H1 (cell line): ENCODE data around the gene UBE2V1. TPM values are rescaled to one million over a fixed set of nuclear protein-coding genes. Genes with fewer than 3 reads are reported as not detected.

ENCODE experiments used
- CTCF ChIA-PET: fragments of 300-600 bp; sonication (Branson Sonifier 250); formaldehyde crosslinking; loops from one replicate; lab custom pipeline; 2021; ENCODE audit not compliant: partially characterized antibody; lab: Charles Lee
- POLR2A ChIA-PET: fragments of 300-600 bp; sonication (Branson Sonifier 250); formaldehyde crosslinking; loops from one replicate; lab custom pipeline; 2021; ENCODE audit warnings: inconsistent platforms; ENCODE audit not compliant: partially characterized antibody; lab: Charles Lee
- DNase-seq, 2 experiments: peaks; one replicate each; pipeline versions ENCODE4 v3.0.0 to v3.0.0-alpha.2; 2010 to 2022; ENCODE audit warnings: low spot score in 2 of 2, low read depth in 1 of 2, mixed read lengths in 1 of 2
- FAIRE-seq: peaks from 2 replicates; lab custom pipeline; 2011; peaks lifted over from hg19 to GRCh38; lab: Jason Lieb, UNC
- H2AFZ ChIP-seq: 2 replicates; pipeline ENCODE4 v1.8.1; 2012; ENCODE audit warnings: low read length, inconsistent platforms
- H2AK5ac ChIP-seq: 2 replicates; pipeline ENCODE4 v1.6.1; 2013; ENCODE audit warnings: low read depth, low read length
- H2BK120ac ChIP-seq: replicated peaks from 2 replicates; pipeline ENCODE3; 2013; ENCODE audit warnings: low read depth, low read length, inconsistent platforms
- H2BK12ac ChIP-seq: 2 replicates; pipeline ENCODE4 v1.6.1; 2013; ENCODE audit warnings: low read depth, low read length
- H2BK15ac ChIP-seq: 2 replicates; pipeline ENCODE4 v1.6.1; 2013; ENCODE audit warnings: low read length
- H2BK20ac ChIP-seq: 2 replicates; pipeline ENCODE4 v1.6.1; 2013; ENCODE audit warnings: low read length
- H2BK5ac ChIP-seq: 2 replicates; pipeline ENCODE4 v1.6.1; 2013; ENCODE audit warnings: low read depth, low read length
- H3K14ac ChIP-seq: 2 replicates; pipeline ENCODE4 v1.6.1; 2013; ENCODE audit warnings: inconsistent platforms; ENCODE audit not compliant: insufficient read length
- H3K18ac ChIP-seq: 2 replicates; pipeline ENCODE4 v1.6.1; 2013; ENCODE audit warnings: low read length; ENCODE audit errors: extremely low read depth
- H3K23ac ChIP-seq: 2 replicates; pipeline ENCODE4 v1.6.1; 2013; ENCODE audit warnings: inconsistent platforms; ENCODE audit not compliant: insufficient read length
- H3K23me2 ChIP-seq: 2 replicates; pipeline ENCODE4 v1.6.1; 2013; ENCODE audit warnings: low read depth, low read length
- H3K27ac ChIP-seq: 2 replicates; pipeline ENCODE4 v1.6.1; 2011; ENCODE audit warnings: low read depth, low read length, inconsistent platforms
- H3K27me3 ChIP-seq, 4 experiments: replicated peaks in 1 of 4; 1 replicate in 1 of 4; 2 replicates in 3 of 4; pipeline versions ENCODE4 v1.6.1 to v1.8.1; 2011 to 2013; ENCODE audit warnings: low read length in 3 of 4, mild to moderate bottlenecking in 3 of 4, inconsistent platforms in 2 of 4, mixed read lengths in 2 of 4, moderate library complexity in 1 of 4; ENCODE audit not compliant: control insufficient read depth in 3 of 4, insufficient read depth in 3 of 4; ENCODE audit errors: extremely low read depth in 1 of 4
- H3K36me3 ChIP-seq, 4 experiments: 2 replicates each; pipeline versions ENCODE4 v1.6.1 to v1.8.1; 2011 to 2013; ENCODE audit warnings: mild to moderate bottlenecking in 4 of 4, low read length in 3 of 4, moderate library complexity in 2 of 4, control low read depth in 1 of 4, inconsistent platforms in 1 of 4; ENCODE audit not compliant: insufficient read depth in 4 of 4, control insufficient read depth in 2 of 4
- H3K4ac ChIP-seq: replicated peaks from 2 replicates; pipeline ENCODE3; 2013; ENCODE audit warnings: low read length, low read depth, mixed read lengths, inconsistent platforms; ENCODE audit not compliant: insufficient read length
- H3K4me1 ChIP-seq, 4 experiments: replicated peaks in 1 of 4; 1 replicate in 1 of 4; 2 replicates in 3 of 4; pipeline versions ENCODE4 v1.6.1 to v1.8.1; 2011 to 2013; ENCODE audit warnings: low read length in 3 of 4, inconsistent platforms in 2 of 4, mixed read lengths in 1 of 4; ENCODE audit not compliant: insufficient read depth in 4 of 4, control insufficient read depth in 3 of 4
- H3K4me2 ChIP-seq, 2 experiments: 2 replicates each; pipeline versions ENCODE4 v1.6.1 to v1.8.1; 2011 to 2013; ENCODE audit warnings: low read depth in 2 of 2, low read length in 2 of 2, control low read depth in 1 of 2, inconsistent platforms in 1 of 2, mild to moderate bottlenecking in 1 of 2; ENCODE audit not compliant: insufficient read depth in 1 of 2
- H3K4me3 ChIP-seq, 4 experiments: fragments of 200-600, 300-600 bp in 1 of 4; sonication (generic), shearing (Covaris generic), sonication (Bioruptor Twin) in 1 of 4; 2 replicates each; pipeline versions ENCODE4 v1.5.1 to v1.8.1; 2011 to 2016; ENCODE audit warnings: low read length in 4 of 4, low read depth in 3 of 4, control low read depth in 2 of 4, inconsistent platforms in 2 of 4, mild to moderate bottlenecking in 2 of 4, mixed read lengths in 1 of 4, moderate library complexity in 1 of 4; ENCODE audit not compliant: insufficient read depth in 2 of 4; ENCODE audit errors: extremely low read depth in 1 of 4
- H3K56ac ChIP-seq: replicated peaks from 2 replicates; pipeline ENCODE3; 2013; ENCODE audit warnings: low read depth, mild to moderate bottlenecking, mixed read lengths, low read length, inconsistent platforms; ENCODE audit not compliant: insufficient read length
- H3K79me1 ChIP-seq: 2 replicates; pipeline ENCODE4 v1.6.1; 2013; ENCODE audit warnings: low read depth, low read length, control low read depth
- H3K79me2 ChIP-seq, 2 experiments: 2 replicates each; pipeline versions ENCODE4 v1.6.1 to v1.8.1; 2012 to 2013; ENCODE audit warnings: low read length in 2 of 2, mild to moderate bottlenecking in 2 of 2, inconsistent platforms in 1 of 2; ENCODE audit not compliant: insufficient read depth in 2 of 2, control insufficient read depth in 1 of 2
- H3K9ac ChIP-seq, 4 experiments: replicated peaks in 1 of 4; 1 replicate in 1 of 4; 2 replicates in 3 of 4; pipeline versions ENCODE4 v1.6.1 to v1.8.1; 2011 to 2013; ENCODE audit warnings: low read depth in 3 of 4, low read length in 3 of 4, control low read depth in 2 of 4, mild to moderate bottlenecking in 2 of 4, moderate library complexity in 2 of 4, inconsistent platforms in 1 of 4; ENCODE audit errors: extremely low read depth in 1 of 4
- H3K9me3 ChIP-seq, 2 experiments: 2 replicates each; pipeline versions ENCODE4 v1.6.1 to v1.8.1; 2012 to 2013; ENCODE audit warnings: mild to moderate bottlenecking in 2 of 2, moderate library complexity in 2 of 2, control low read depth in 1 of 2, inconsistent platforms in 1 of 2, low read depth in 1 of 2, low read length in 1 of 2, mixed read lengths in 1 of 2; ENCODE audit not compliant: insufficient read depth in 2 of 2
- H4K20me1 ChIP-seq, 2 experiments: replicated peaks in 1 of 2; 2 replicates each; pipeline versions ENCODE3 to v1.8.1; 2011 to 2013; ENCODE audit warnings: inconsistent platforms in 2 of 2, low read length in 2 of 2, mild to moderate bottlenecking in 1 of 2; ENCODE audit not compliant: insufficient read depth in 2 of 2, control insufficient read depth in 1 of 2
- H4K5ac ChIP-seq: 2 replicates; pipeline ENCODE4 v1.6.1; 2013; ENCODE audit warnings: low read length, low read depth, mixed read lengths, inconsistent platforms; ENCODE audit not compliant: insufficient read length
- H4K8ac ChIP-seq: 2 replicates; pipeline ENCODE4 v1.8.0; 2013; ENCODE audit warnings: mild to moderate bottlenecking, moderate library complexity, low read length, inconsistent platforms; ENCODE audit not compliant: insufficient read depth; ENCODE audit errors: extremely low read depth
- H4K91ac ChIP-seq: replicated peaks from 2 replicates; pipeline ENCODE3; 2013; ENCODE audit warnings: low read length, mixed read lengths, inconsistent platforms; ENCODE audit not compliant: insufficient read length
- BACH1 ChIP-seq: IDR thresholded peaks from 2 replicates; pipeline ENCODE4 v1.6.1; 2012; ENCODE audit warnings: low read length, improper control_type of control experiment
- CHD1 ChIP-seq: IDR thresholded peaks from 2 replicates; pipeline ENCODE4 v1.6.1; 2012; ENCODE audit warnings: low read depth, low read length, improper control_type of control experiment
- KDM1A ChIP-seq: fragments of 200-600, 300-600 bp; sonication (generic); IDR thresholded peaks from 2 replicates; pipeline ENCODE4 v1.7.1; 2016; ENCODE audit warnings: mild to moderate bottlenecking, low read length, borderline replicate concordance
- KDM4A ChIP-seq: IDR thresholded peaks from one replicate; pipeline ENCODE4 v1.7.1; 2012; ENCODE audit warnings: low read depth, mild to moderate bottlenecking, moderate library complexity, low read length, inconsistent platforms; ENCODE audit not compliant: severe bottlenecking
- NRF1 ChIP-seq: IDR thresholded peaks from 2 replicates; pipeline ENCODE4 v1.6.1; 2011; ENCODE audit warnings: mild to moderate bottlenecking, low read depth, low read length, improper control_type of control experiment
- SP1 ChIP-seq: IDR thresholded peaks from 2 replicates; pipeline ENCODE4 v1.6.1; 2011; ENCODE audit warnings: low read depth, low read length
- SP2 ChIP-seq: IDR thresholded peaks from 2 replicates; pipeline ENCODE4 v1.6.1; 2012; ENCODE audit warnings: mild to moderate bottlenecking, low read length, inconsistent platforms
- SRF ChIP-seq: IDR thresholded peaks from 2 replicates; pipeline ENCODE4 v1.6.1; 2011; ENCODE audit warnings: mild to moderate bottlenecking, low read depth, low read length, moderate library complexity
- WGBS, 2 experiments: shearing (Covaris generic) in 1 of 2; methylation state at CpG; one replicate each; pipeline versions ENCODE4 v1.1.6 to v1.1.7; 2013 to 2015; ENCODE audit warnings: low lambda C conversion rate in 2 of 2, mixed read lengths in 2 of 2, inconsistent platforms in 1 of 2, low coverage in 1 of 2, missing lambda C conversion rate in 1 of 2; ENCODE audit not compliant: insufficient replicate concordance in 2 of 2, insufficient coverage in 1 of 2, insufficient read length in 1 of 2; ENCODE audit errors: extremely low coverage in 1 of 2, missing lambda C conversion rate in 1 of 2; 5-methylcytosine and 5-hydroxymethylcytosine counted together
- polyA plus RNA-seq, 7 experiments: library from polyadenylated mRNA; depleted of rRNA in 3 of 7; stranded (reverse) in 5 of 7; unstranded in 2 of 7; fragments of >200 nt in 5 of 7; fragments of 200-250 nt in 2 of 7; gene quantifications; 1 replicate in 5 of 7; 2 replicates in 1 of 7; 4 replicates in 1 of 7; pipeline versions ENCODE4 v1.2.1 to v1.2.3, GENCODE V29; 2011 to 2013; ENCODE audit warnings: missing spikeins in 2 of 7, mixed read lengths in 2 of 7
- total RNA-seq: library from RNA; stranded (reverse); fragmentation: NEBNext Ultra II Directional; extraction: Animal tissue kit (Norgen Biotek cat#: 25700); gene quantifications from 2 replicates; pipeline ENCODE4 v1.2.1, GENCODE V29; 2021
- TF ChIP-seq, protein P1 (sequence below): IDR thresholded peaks from 2 replicates; pipeline ENCODE4 v1.6.1; 2011; ENCODE audit warnings: low read depth, mild to moderate bottlenecking, low read length; ENCODE audit not compliant: insufficient read depth
- TF ChIP-seq, protein P2 (sequence below), 3 experiments: IDR thresholded peaks; 1 replicate in 2 of 3; 2 replicates in 1 of 3; pipeline versions ENCODE4 v1.5.1 to v1.6.1; 2011; ENCODE audit warnings: low read length in 3 of 3, mild to moderate bottlenecking in 3 of 3, inconsistent platforms in 2 of 3, low read depth in 1 of 3, moderate library complexity in 1 of 3; ENCODE audit not compliant: insufficient read depth in 1 of 3; ENCODE audit errors: control extremely low read depth in 1 of 3
- TF ChIP-seq, protein P3 (sequence below): IDR thresholded peaks from 2 replicates; pipeline ENCODE4 v1.6.1; 2012; ENCODE audit warnings: inconsistent platforms

Gene UBE2V1
- total and polyA plus RNA-seq, 2 of the 8 experiments (the other 6 are each of a cell fraction or from before 2014, with no cell fraction given) = 141 to 184 TPM

DNA sequence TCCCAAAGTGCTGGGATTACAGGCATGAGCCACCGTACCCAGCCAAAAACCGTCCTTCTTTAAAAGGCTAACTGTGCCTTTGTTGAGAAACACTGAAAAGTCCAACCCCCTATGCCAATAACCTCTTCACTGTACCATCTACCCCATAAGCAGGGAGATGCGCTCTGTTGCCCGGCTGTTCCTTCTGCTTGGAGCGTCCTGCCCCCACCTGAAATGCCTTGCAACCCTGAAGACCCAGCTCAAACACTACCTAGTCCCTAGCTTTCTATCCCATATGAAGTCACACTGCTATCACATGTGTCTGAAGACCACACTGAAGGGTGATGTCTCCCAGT lies 27.8 kb downstream of the UBE2V1 start:
- DNase-seq (no peak), FAIRE-seq (no peak)
- POLR2A ChIA-PET = interaction anchor here (0.6 to 5.9 kb wide), 5 partner anchors 9 to 106 kb away, joined by 3 to 31 read pairs (median 5); partner anchors contain the start of gene SNAI1
- no peak overlapping the region for H3K14ac ChIP-seq
- no peak overlapping the region for H3K4me3 ChIP-seq
- peaks cover 0 to 31% (median 5%) of the 10 kb centered on the region in 4 experiments; a peak in 6 of 8 replicates for H3K36me3 ChIP-seq
- H4K8ac ChIP-seq = no peak overlapping the region
- no peak overlapping the region for H3K56ac ChIP-seq
- no peaks in the 10 kb centered on the region for H3K9me3 ChIP-seq
- H3K4me1 ChIP-seq = peaks cover 0 to 13% (median 6%) of the 10 kb centered on the region in 4 experiments
- no peaks in the 10 kb centered on the region; a peak in 1 of 7 replicates for H3K27me3 ChIP-seq
- H2BK120ac ChIP-seq = no peak overlapping the region
- H4K5ac ChIP-seq = no peak overlapping the region
- H2AFZ ChIP-seq = no peak overlapping the region
- 0 out of 2 replicates have a peak overlapping the region, but pooled peaks have one; percentile 66 for H2BK5ac ChIP-seq
- peaks cover 6% of the 10 kb centered on the region; the same call in 1 of the 2 replicates for H3K79me1 ChIP-seq
- H3K23me2 ChIP-seq = no peaks in the 10 kb centered on the region; the same call in 1 of the 2 replicates
- H2AK5ac ChIP-seq = no peak overlapping the region; the same call in 1 of the 2 replicates
- H3K4ac ChIP-seq = no peak overlapping the region
- H3K9ac ChIP-seq = no peak overlapping the region
- 85% methylated on average over 5 of the region's 5 CpGs; no CpG with 5 or more reads in 1 of the 2 experiments for WGBS, 2 experiments
- no peak overlapping the region for H3K4me2 ChIP-seq
- no peak overlapping the region for H2BK12ac ChIP-seq
- H3K27ac ChIP-seq = no peak overlapping the region
- H4K91ac ChIP-seq = no peak overlapping the region
- H3K79me2 ChIP-seq = peaks cover 0 to 12% of the 10 kb centered on the region in 2 experiments; a peak in 3 of 4 replicates
- H2BK15ac ChIP-seq = no peak overlapping the region
- H4K20me1 ChIP-seq = peaks cover 4 to 12% of the 10 kb centered on the region in 2 experiments
- CTCF ChIA-PET = interaction anchor here (0.6 to 6.3 kb wide), 25 partner anchors 13 to 844 kb away, joined by 3 to 80 read pairs (median 5); partner anchors contain the start of gene PEDS1
- H2BK20ac ChIP-seq = no peak overlapping the region
- H3K18ac ChIP-seq = no peak overlapping the region
- H3K23ac ChIP-seq = no peak overlapping the region
- TF ChIP-seq CHD1 (no peak), NRF1 (no peak), SRF (no peak), KDM1A (no peak), BACH1 (no peak), KDM4A (no peak), SP2 (no peak), SP1 (no peak)
- TF ChIP-seq, protein P1, sequence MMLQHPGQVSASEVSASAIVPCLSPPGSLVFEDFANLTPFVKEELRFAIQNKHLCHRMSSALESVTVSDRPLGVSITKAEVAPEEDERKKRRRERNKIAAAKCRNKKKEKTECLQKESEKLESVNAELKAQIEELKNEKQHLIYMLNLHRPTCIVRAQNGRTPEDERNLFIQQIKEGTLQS = no peak
- TF ChIP-seq, protein P2, sequence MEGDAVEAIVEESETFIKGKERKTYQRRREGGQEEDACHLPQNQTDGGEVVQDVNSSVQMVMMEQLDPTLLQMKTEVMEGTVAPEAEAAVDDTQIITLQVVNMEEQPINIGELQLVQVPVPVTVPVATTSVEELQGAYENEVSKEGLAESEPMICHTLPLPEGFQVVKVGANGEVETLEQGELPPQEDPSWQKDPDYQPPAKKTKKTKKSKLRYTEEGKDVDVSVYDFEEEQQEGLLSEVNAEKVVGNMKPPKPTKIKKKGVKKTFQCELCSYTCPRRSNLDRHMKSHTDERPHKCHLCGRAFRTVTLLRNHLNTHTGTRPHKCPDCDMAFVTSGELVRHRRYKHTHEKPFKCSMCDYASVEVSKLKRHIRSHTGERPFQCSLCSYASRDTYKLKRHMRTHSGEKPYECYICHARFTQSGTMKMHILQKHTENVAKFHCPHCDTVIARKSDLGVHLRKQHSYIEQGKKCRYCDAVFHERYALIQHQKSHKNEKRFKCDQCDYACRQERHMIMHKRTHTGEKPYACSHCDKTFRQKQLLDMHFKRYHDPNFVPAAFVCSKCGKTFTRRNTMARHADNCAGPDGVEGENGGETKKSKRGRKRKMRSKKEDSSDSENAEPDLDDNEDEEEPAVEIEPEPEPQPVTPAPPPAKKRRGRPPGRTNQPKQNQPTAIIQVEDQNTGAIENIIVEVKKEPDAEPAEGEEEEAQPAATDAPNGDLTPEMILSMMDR (IDR thresholded peaks at IDR 0.05; ENCODE audit: control extremely low read depth in 1 of 3, insufficient read depth in 1 of 3, low read depth in 1 of 3, low read length in 3 of 3) = no peak
- TF ChIP-seq, protein P3, sequence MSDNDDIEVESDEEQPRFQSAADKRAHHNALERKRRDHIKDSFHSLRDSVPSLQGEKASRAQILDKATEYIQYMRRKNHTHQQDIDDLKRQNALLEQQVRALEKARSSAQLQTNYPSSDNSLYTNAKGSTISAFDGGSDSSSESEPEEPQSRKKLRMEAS = no peak
